Heart right ventricle (tissue), 16 donors: ENCODE data around the gene PDE2A. TPM values are rescaled to one million over a fixed set of nuclear protein-coding genes. Genes with fewer than 3 reads are reported as not detected.

ENCODE experiments used
- ATAC-seq, 8 donors: fragments of 200-7000 bp; cut with Tn5 transposase; one replicate each; pipeline ENCODE4 v1.9.1; 2020; ENCODE audit warnings: mild to moderate bottlenecking in 8 of 8, moderate library complexity in 8 of 8, moderate number of reproducible peaks in 1 of 8
- DNase-seq, 2 donors: peaks; one replicate each; pipeline ENCODE4 v3.0.0-alpha.2; 2020
- H3K27ac ChIP-seq, 10 donors: fragments of 200-600 bp; sonication (generic) in 2 of 10; one replicate each; pipeline versions ENCODE4 v1.5.0 to v1.8.0; 2020 to 2022; ENCODE audit warnings: mild to moderate bottlenecking in 3 of 10
- H3K27me3 ChIP-seq, 7 donors: fragments of 200-600 bp; one replicate each; pipeline ENCODE4 v1.8.0; 2021 to 2022; ENCODE audit warnings: mild to moderate bottlenecking in 2 of 7
- H3K36me3 ChIP-seq, 9 donors: fragments of 200-600 bp; sonication (generic) in 1 of 9; one replicate each; pipeline versions ENCODE4 v1.5.0 to v1.8.0; 2020 to 2022; ENCODE audit warnings: mild to moderate bottlenecking in 2 of 9
- H3K4me1 ChIP-seq, 9 donors: fragments of 200-600 bp; sonication (generic) in 1 of 9; one replicate each; pipeline versions ENCODE4 v1.5.0 to v1.8.0; 2020 to 2022; ENCODE audit warnings: mild to moderate bottlenecking in 4 of 9
- H3K4me3 ChIP-seq, 10 donors: fragments of 200-600 bp; sonication (generic) in 2 of 10; one replicate each; pipeline versions ENCODE4 v1.5.0 to v1.8.0; 2020 to 2022; ENCODE audit warnings: mild to moderate bottlenecking in 7 of 10, moderate library complexity in 2 of 10
- H3K9me3 ChIP-seq, 11 donors: fragments of 200-600 bp in 10 of 11; sonication (generic) in 2 of 11; one replicate each; pipeline versions ENCODE4 v1.5.0 to v1.8.0; 2013 to 2022; ENCODE audit warnings: mild to moderate bottlenecking in 2 of 11, control low read depth in 1 of 11, moderate library complexity in 1 of 11
- WGBS, 2 donors: extraction: QIAGEN DNeasy Blood & Tissue Kit; methylation state at CpG; one replicate each; pipeline ENCODE4 v1.1.7; 2013; ENCODE audit warnings: inconsistent platforms in 1 of 2; 5-methylcytosine and 5-hydroxymethylcytosine counted together
- intact Hi-C, 10 donors: fragments of 100-400 bp; cut with DNase I; formaldehyde crosslinking; loops; one replicate each; pipeline versions ENCODE4 v1.11.1 to v1.14.2; 2022
- polyA plus RNA-seq, 2 donors: library from polyadenylated mRNA; stranded (reverse); fragments of 200-250 nt; gene quantifications; one replicate each; pipeline ENCODE4 v1.2.3, GENCODE V29; 2013
- total RNA-seq, 10 donors: library from RNA; stranded (reverse); fragmentation: NEBNext Ultra II Directional in 3 of 10; extraction: Animal tissue kit (Norgen Biotek cat#: 25700) in 3 of 10; gene quantifications; one replicate each; pipeline versions ENCODE4 v1.2.1 to v1.2.4, GENCODE V29; 2021 to 2023
- TF ChIP-seq, protein P1 (sequence below), 9 donors: fragments of 200-600 bp; sonication (generic) in 2 of 9; IDR thresholded peaks; one replicate each; pipeline versions ENCODE4 v1.5.0 to v1.8.0; 2021 to 2022; ENCODE audit warnings: antibody characterized with exemption in 9 of 9, mild to moderate bottlenecking in 5 of 9, moderate library complexity in 1 of 9
- donor health status: Arrhythmogenic right ventricular cardiomyopathy.
- donor health status: ischemic (EF 13 %, LVEDD 7.1; RV severe dilation, severe dysfunction).
- donor health status: healthy with polysubstance abuse.
- donor health status: DM: no; HTN: yes; CAD: no.
- donor health status: DM: no; HTN: no; CAD: no.
- donor health status: ischemic (EF 25% LVEDD 6.9; RV normal size, moderate dysfunction).
- donor health status: ischemic (EF 25% LVEDD 5.7; RV mildly dilated, moderate dysfunction).
- donor health status: healthy.
- donor health status: DM: yes; HTN: yes; CAD: no.
- donor health status: Ischemic cardiomyopathy.
- donor health status: ischemic (EF 35%, LVEDD 5.7; RV mildly dilated, moderate dysfunction).
- donor health status: nonischemic (EF 11% LVEDD 7.7; RV severe dilation, severe dysfunction).
- donor health status: DM: yes; HTN: yes; CAD: no.
- donor health status: PGD.
- donor health status: ischemic (EF 29% LVEDD 5.4; RV normal size, mild dysfunction).
- donor health status: nonischemic (EF 23%, LVEDD 6.1; RV moderate dilation, normal function).

Gene PDE2A
- total and polyA plus RNA-seq, 12 donors, result 10.4 to 47.6 (median 30.2) TPM

DNA sequence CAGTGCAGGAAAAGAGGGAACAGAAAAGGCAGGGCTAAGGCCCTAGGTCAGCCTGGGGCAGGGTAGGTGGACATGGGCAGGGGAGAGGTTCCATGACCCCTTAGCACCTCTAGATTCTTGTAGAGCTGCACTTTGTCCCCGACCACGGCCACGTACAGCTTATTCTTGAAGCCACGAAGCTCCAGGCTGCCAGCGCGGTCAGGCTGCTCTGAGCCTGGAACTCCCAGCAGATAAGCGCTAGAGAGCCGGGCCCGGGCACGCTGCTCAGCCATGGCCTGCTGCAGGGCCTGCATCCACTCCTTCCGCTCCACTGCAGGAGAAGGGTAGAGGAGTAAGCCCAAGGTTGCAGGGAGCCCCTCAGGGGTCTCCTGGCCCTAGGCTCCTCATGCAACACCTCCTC, 36.1 kb upstream of the PDE2A start:
- no peaks in the 10 kb centered on the region for H3K27me3 ChIP-seq
- TF ChIP-seq, protein P1, sequence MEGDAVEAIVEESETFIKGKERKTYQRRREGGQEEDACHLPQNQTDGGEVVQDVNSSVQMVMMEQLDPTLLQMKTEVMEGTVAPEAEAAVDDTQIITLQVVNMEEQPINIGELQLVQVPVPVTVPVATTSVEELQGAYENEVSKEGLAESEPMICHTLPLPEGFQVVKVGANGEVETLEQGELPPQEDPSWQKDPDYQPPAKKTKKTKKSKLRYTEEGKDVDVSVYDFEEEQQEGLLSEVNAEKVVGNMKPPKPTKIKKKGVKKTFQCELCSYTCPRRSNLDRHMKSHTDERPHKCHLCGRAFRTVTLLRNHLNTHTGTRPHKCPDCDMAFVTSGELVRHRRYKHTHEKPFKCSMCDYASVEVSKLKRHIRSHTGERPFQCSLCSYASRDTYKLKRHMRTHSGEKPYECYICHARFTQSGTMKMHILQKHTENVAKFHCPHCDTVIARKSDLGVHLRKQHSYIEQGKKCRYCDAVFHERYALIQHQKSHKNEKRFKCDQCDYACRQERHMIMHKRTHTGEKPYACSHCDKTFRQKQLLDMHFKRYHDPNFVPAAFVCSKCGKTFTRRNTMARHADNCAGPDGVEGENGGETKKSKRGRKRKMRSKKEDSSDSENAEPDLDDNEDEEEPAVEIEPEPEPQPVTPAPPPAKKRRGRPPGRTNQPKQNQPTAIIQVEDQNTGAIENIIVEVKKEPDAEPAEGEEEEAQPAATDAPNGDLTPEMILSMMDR (IDR thresholded peaks at IDR 0.05), result no peak
- ATAC-seq (no peak), DNase-seq (no peak)
- intact Hi-C loops, result no loop called here
- H3K9me3 ChIP-seq, result no peaks in the 10 kb centered on the region
- peaks cover 0 to 99% (median 43%) of the 10 kb centered on the region in 9 donors for H3K36me3 ChIP-seq
- 82 to 88% methylated on average over 11 of the region's 11 CpGs for WGBS, 2 donors
- no peak overlapping the region for H3K27ac ChIP-seq
- H3K4me3 ChIP-seq, result no peak overlapping the region
- H3K4me1 ChIP-seq, result peaks cover 11 to 33% (median 26%) of the 10 kb centered on the region in 9 donors

DNA sequence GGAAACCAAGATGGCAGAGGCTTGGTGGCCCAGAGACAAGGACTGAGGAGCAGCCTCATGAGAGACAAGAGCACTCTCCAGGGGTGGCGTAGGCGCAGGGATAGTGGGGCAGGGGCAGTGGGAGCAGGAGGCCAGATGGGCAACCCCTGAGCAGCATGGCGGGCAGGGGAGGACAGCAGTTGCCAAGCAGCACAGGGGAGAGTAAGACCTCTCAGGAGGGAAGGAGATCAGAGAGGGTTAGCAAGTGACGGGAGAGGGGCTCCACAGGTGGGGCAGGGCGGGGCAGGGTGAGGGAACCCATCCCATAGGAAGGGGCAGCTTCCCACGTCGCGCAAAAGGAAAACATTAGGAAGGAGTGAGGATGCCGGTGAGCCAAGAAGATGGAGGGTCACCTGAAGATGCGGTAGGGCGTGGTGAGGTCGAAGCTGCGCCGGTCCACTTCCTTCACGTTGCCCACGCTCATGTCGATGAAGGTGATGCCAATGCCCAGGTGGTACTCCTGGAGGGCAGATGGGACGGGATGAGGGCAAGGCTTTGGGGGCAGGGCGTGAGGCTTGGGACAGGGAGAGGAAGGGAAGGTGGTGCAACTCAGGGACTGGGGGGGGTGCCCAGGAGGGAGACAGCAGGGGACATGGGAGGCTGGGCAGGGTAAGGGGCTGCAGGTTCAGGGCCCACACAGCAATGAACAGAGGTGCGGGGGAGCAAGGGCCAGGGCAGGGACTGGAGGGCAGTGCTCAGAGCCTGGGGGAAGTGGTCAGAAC, 35.4 kb upstream of the PDE2A start:
- TF ChIP-seq, protein P1 (IDR thresholded peaks at IDR 0.05), result no peak
- Histone ChIP-seq H3K9me3 (no peaks in the 10 kb centered on the region), H3K27ac (no peak overlapping the region), H3K36me3 (peaks cover 0 to 99% (median 43%) of the 10 kb centered on the region in 9 donors), H3K27me3 (no peaks in the 10 kb centered on the region), H3K4me3 (no peak overlapping the region), H3K4me1 (peaks cover 8 to 27% (median 20%) of the 10 kb centered on the region in 9 donors)
- DNase-seq (no peak), ATAC-seq (no peak)
- intact Hi-C loops, result no loop called here
- 94 to 97% methylated on average over 20 of the region's 20 CpGs for WGBS, 2 donors

DNA sequence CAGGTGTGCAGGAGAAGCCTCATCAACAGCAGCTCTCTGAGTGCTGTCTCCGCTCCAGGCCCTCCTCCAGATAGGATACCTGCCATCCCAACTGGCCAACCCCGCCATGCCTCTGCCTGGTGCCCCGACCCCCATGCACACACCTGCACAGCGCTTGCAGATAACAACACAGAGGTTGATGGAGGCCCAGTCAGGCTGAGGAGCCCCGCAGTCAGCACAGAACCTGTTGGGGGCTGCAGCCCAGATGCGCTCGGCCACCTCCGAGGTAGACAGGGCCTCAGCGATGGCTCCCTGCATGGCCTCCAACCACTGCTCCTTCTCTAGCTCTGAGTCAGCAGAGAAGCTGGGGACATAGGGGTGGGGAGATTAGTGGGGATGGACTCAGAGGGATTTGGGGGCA, 32.8 kb upstream of the PDE2A start:
- intact Hi-C loops, result no loop called here
- no peaks in the 10 kb centered on the region for H3K9me3 ChIP-seq
- 91 to 96% methylated on average over 9 of the region's 9 CpGs for WGBS, 2 donors
- no peak overlapping the region for H3K27ac ChIP-seq
- no peaks in the 10 kb centered on the region for H3K27me3 ChIP-seq
- no peak for DNase-seq
- peaks cover 0 to 30% (median 16%) of the 10 kb centered on the region in 9 donors for H3K4me1 ChIP-seq
- peaks cover 0 to 100% (median 50%) of the 10 kb centered on the region in 9 donors for H3K36me3 ChIP-seq
- ATAC-seq, result no peak
- no peak overlapping the region for H3K4me3 ChIP-seq
- TF ChIP-seq, protein P1 (IDR thresholded peaks at IDR 0.05), result no peak

DNA sequence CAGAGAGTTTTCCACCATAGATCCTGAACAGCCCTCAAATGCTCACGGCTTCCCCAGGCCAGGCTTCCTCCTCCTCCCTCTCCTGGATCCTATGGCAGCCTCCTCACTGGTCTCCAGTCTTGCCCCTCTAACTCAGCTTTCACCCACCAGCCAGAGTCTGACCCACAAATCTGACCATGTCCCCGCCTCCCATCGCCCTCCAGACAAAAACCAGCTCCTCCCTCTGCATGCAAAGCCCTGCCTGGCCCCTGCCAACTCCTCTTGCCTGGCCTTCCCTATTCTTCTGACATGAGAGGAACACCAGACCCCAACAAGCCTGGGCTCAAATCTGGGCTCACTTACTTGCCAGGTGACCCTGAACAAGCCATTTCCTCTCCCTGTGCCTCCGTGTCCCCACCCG, 32.4 kb upstream of the PDE2A start:
- ATAC-seq (no peak), DNase-seq (no peak)
- Histone ChIP-seq H3K27me3 (no peaks in the 10 kb centered on the region), H3K9me3 (no peaks in the 10 kb centered on the region), H3K4me1 (peaks cover 0 to 31% (median 11%) of the 10 kb centered on the region in 9 donors), H3K4me3 (no peak overlapping the region), H3K36me3 (peaks cover 0 to 100% (median 51%) of the 10 kb centered on the region in 9 donors), H3K27ac (no peak overlapping the region)
- 66 to 80% methylated on average over 5 of the region's 5 CpGs for WGBS, 2 donors
- intact Hi-C loops, result no loop called here
- TF ChIP-seq, protein P1 (IDR thresholded peaks at IDR 0.05), result no peak
